HG02885 (cell line): ENCODE data around the gene RAMACL.
A peak's percentile ranks its signal among the peaks of the same experiment; 100 is the strongest.

ENCODE experiments used
- ATAC-seq: cut with Tn5 transposase; IDR thresholded peaks from one replicate; pipeline ENCODE4 v1.9.1; 2021; ENCODE audit warnings: mild to moderate bottlenecking; ENCODE audit not compliant: unreplicated experiment, poor library complexity

RAMACL gene

GRCh38 chr6:166561771-166562359 lies 24.6 kb downstream of the RAMACL start:
- ATAC-seq, result no peak

- no peak for ATAC-seq
Measured at GRCh38 chr6:166560222-166560621, 26.3 kb downstream of the RAMACL start.

- no peak for ATAC-seq
Measured at GRCh38 chr6:166559662-166560061, 26.8 kb downstream of the RAMACL start.

- no peak for ATAC-seq
Measured at GRCh38 chr6:166559211-166559610, 27.3 kb downstream of the RAMACL start.

- ATAC-seq, result no peak
Measured at GRCh38 chr6:166558156-166559005, 28.1 kb downstream of the RAMACL start.

GRCh38 chr6:166556863-166557322 lies 29.6 kb downstream of the RAMACL start:
- ATAC-seq, result no peak

GRCh38 chr6:166556336-166556735 lies 30.1 kb downstream of the RAMACL start:
- ATAC-seq, result no peak

GRCh38 chr6:166555086-166555485 lies 31.4 kb downstream of the RAMACL start:
- no peak for ATAC-seq

- ATAC-seq, result no peak
Measured at GRCh38 chr6:166554316-166554715, 32.2 kb downstream of the RAMACL start.

GRCh38 chr6:166553563-166554271 lies 32.8 kb downstream of the RAMACL start:
- no peak for ATAC-seq

- ATAC-seq, result no peak
Measured at GRCh38 chr6:166552600-166552999, 33.9 kb downstream of the RAMACL start.

- no peak for ATAC-seq
Measured at GRCh38 chr6:166551754-166552495, 34.6 kb downstream of the RAMACL start.

- no peak for ATAC-seq
Measured at GRCh38 chr6:166546653-166547052, 39.8 kb downstream of the RAMACL start.

GRCh38 chr6:166545156-166546034 lies 41.1 kb downstream of the RAMACL start:
- no peak for ATAC-seq

GRCh38 chr6:166544296-166544605 lies 42.2 kb downstream of the RAMACL start:
- no peak for ATAC-seq

GRCh38 chr6:166543603-166544295 lies 42.7 kb downstream of the RAMACL start:
- ATAC-seq, result no peak

GRCh38 chr6:166542580-166542912 lies 43.9 kb downstream of the RAMACL start:
- no peak for ATAC-seq

GRCh38 chr6:166541876-166542579 lies 44.5 kb downstream of the RAMACL start:
- ATAC-seq, result peak; percentile 36

- ATAC-seq, result peak; percentile 25
Measured at GRCh38 chr6:166541366-166541765, 45.1 kb downstream of the RAMACL start.
